Erythroblast (primary cell): ENCODE results near the gene DACT1.

Source experiments
- DNase-seq, 2 experiments: peaks; one replicate each; lab custom pipeline; 2025; lab: John Stamatoyannopoulos, UW
- GATA1 ChIP-seq: IDR thresholded peaks from 2 replicates; pipeline ENCODE4 v1.6.1; 2011; ENCODE audit warnings: low read depth, mild to moderate bottlenecking, control low read depth, low read length, moderate library complexity
- POLR2A ChIP-seq: IDR thresholded peaks from 2 replicates; pipeline ENCODE4 v1.6.1; 2011; ENCODE audit warnings: mild to moderate bottlenecking, low read length

The DACT1 gene

DNA sequence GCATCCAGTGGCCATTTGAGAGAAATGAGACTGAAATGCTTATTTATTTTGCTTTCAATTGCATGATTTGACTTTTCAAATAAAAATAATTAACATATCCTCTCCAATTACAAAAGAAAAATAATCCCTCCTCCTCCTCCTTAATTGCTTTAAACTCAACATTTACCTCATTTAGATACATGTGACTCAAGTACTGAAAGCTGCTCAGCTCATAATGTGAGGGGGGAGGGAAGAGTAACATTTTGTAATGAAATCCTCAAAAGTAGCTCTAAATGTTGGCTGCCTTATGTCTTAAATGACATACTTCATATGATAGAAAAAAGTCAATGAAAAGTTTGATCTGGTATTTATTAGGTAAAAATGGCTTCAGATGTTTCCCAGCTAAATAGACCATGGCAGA lies 29.0 kb downstream of the DACT1 start:
- no peak for DNase-seq
- TF ChIP-seq POLR2A (no peak), GATA1 (no peak)

DNA sequence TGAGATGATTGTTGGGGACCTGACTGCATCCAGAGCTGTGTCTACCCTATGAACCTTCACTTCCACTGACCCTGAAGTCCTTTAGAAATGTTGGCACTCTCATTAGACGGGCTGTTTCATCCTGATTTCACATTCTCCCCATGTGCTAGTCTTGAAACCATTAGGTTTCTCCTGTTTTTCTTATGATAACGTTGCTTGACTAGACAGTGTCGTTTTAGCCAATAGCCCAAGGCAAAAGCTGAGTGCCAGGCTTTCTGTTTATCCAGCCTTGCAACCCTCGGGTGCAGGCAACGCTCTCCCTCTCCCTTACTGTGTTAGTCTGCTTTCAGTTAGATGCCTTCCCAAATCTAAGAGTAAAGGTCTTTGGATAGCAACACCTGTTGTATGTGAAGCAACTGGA lies 30.1 kb downstream of the DACT1 start:
- TF ChIP-seq POLR2A (no peak), GATA1 (no peak)
- no peak for DNase-seq

DNA sequence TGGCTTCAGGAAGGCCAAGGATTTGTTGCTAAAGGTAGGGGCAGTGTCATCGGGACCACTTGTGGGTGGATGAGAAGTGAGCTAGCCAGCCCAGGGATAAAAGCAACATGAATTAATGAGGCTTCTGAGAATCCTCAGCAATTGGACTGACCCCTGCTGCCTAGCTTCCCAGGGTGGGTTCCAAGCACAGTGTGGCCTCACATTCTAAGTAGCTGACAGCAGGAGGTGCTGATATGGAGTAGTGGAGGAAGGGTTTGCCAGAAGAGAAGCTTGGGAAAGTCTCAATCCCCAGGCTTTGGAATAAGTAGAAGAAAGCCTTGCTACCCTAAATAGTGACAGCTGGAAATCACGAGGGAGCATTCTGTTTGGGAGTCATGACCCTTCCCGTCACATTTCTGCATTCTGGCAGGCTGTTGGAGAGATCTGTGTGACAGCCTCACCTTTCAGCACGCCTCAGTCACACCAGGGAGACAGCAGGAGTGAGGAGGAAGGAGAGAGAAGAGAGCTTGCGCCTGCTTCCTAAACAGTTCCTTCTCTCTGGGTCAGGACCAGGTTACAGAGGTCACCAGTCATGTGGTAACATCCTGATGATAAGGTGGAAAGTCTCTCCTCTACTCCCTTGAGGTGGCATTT lies 31.2 kb downstream of the DACT1 start:
- no peak for DNase-seq
- TF ChIP-seq POLR2A (no peak), GATA1 (no peak)

DNA sequence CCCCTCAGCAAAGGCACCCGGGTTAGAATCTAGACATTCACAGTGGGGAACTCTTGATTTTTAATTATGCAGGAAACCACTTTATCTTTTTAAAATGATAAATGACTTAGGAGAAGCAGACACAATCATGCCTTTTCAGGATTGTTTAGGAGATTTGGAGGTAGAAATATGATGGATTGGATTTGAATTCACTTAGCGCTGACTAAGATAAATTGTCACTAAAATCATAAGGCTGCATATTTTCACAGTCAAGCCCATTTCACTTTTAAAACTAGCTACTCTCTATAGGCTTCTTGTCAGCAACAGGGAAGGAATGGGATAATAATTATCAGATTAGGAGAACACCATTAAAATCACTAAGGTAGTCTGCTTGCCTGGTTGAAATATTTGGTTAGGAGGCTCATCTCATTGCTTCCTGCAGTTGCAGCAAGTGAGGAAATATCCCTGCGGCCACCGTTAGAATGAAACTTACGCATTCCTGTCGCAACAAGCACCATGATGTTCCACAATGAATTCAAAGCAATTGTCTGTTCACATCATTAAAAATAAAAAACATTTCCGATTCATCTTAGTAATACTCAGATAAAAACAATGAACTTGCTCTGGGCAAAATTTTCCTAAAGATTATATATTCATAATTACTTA lies 31.9 kb downstream of the DACT1 start:
- DNase-seq: no peak
- TF ChIP-seq POLR2A (no peak), GATA1 (no peak)

DNA sequence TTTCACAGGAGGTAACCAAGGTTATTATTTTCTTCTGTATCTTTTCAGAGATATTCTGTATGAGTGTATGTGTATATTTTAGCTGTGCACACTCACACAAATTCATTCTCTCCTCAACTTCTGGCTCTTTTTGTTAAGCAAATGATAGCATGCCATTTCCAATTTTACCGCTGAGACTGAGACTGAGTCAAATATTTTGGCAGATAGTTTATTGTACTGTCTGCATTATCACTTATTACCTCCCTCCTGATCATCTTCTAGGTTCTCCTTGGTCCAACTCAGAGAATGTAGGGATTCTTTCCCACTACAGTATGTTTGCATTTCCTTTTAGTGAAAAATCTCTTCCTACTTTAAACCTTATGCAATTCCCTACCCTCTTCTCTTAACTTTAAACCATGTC lies 33.3 kb downstream of the DACT1 start:
- no peak for TF ChIP-seq GATA1
- TF ChIP-seq POLR2A: no peak
- DNase-seq: no peak

DNA sequence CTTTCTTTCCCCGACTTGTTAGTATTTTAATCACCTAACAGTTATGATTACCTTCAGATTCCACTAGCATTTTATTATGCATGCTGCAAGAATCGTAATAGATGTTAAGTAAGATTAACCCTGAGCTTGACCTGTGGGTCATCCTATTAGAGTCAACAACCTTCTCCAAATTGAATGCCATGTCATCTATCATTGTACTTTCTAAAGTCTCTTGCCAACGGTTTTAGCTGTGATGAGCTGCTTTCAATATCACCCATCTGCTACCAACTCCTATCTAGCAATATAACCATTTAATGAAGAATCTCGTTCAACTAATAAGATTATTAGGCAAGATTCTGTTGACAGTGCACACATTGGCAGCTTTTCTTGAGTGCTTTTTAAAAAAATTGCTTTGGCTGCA lies 33.7 kb downstream of the DACT1 start:
- no peak for TF ChIP-seq GATA1
- DNase-seq: no peak

DNA sequence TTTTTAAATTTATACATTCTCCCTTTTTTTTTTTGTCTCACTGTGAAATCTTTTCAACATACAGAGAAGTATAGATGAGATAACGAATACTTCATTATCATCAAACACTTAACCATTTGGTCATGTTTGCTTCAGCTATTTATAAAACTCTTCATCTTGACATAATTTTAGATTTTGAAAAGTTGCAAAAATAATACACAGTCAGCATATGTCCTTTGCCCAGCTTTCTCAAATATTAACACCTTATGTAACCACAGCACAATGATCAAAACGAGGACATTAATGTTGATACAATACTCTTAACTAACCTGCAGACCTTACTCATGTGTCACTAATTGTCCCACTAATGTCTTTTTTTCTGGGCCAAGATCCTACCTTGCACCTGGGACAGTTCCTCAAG lies 36.0 kb downstream of the DACT1 start:
- no peak for DNase-seq
- no peak for TF ChIP-seq POLR2A
- no peak for TF ChIP-seq GATA1

DNA sequence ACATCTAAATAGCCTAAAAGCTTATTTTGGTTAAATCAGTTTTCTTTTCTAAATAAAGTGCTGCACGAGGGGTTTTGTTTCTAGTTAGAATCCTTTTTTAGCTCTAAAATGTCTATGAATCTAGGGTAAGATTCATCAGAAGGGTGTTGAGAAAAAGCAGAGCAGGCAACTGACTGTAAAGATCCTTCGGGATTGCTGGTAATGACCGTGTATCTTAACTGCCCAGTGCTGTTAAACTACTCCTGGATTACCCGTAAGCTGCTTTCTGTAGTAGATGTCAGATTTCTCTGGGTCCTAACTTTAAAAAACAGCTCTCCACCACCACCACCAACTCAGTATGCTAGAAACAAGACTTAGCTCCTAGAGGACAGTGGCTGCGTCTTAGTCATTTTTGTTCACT lies 39.2 kb downstream of the DACT1 start:
- TF ChIP-seq GATA1 (no peak), POLR2A (no peak)
- no peak for DNase-seq

DNA sequence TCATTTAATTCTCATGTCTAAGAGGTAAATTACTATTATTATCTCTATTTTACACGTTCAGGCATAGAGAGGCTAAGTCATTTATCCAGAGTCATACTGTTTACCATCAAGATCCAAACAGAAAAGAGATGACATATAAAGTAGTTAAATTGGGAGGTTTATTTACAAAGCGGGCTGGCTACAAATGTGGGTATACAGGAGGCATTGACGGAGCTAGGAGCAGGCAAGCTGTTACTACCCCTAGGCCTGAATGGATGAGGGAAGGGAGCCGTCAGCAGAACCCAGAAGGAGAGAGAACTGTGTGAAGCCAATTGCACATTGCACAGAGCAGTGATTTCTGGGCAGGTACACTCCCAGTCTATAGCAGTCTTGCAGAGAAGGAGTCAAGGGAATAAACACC lies 39.8 kb downstream of the DACT1 start:
- no peak for DNase-seq
- no peak for TF ChIP-seq POLR2A
- TF ChIP-seq GATA1: no peak

DNA sequence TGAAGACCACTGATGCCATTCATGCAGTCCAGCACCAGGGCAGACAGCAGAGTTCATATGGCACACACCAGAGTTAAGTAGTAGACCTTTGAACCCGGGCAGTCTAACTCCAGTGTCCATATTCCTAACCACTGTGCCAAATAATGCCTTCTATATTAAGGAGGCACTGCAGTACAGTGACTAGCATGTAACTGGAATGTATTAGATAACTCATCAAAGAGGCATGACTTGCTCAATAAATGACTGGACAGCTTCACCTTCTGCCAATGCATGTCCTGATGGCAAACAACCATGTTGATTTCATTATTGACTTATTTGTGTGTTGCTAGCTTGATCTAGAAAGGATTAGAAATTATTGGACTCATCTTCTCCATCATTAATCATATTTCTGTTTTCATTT lies 40.2 kb downstream of the DACT1 start:
- no peak for DNase-seq
- TF ChIP-seq POLR2A: no peak
- TF ChIP-seq GATA1: no peak

DNA sequence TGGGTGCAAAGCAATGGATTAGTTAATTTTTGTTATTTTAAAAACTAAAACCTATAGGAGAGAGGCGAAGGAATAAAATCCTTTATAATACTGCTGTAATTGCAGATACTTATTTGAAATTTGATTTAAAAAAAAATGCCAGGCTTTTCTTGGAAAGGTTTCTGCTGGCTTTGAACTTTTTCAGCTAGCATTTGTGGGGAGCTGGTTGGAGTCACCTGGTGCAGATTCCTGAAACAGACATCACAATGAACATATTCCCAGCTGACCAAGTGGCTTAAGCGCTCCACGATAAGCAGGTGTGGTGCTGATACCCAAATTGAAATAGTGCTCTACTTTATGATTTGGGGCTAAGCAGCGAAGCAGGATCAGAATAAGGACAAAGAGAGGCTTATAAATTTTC lies 42.9 kb downstream of the DACT1 start:
- TF ChIP-seq POLR2A (no peak), GATA1 (no peak)
- no peak for DNase-seq

DNA sequence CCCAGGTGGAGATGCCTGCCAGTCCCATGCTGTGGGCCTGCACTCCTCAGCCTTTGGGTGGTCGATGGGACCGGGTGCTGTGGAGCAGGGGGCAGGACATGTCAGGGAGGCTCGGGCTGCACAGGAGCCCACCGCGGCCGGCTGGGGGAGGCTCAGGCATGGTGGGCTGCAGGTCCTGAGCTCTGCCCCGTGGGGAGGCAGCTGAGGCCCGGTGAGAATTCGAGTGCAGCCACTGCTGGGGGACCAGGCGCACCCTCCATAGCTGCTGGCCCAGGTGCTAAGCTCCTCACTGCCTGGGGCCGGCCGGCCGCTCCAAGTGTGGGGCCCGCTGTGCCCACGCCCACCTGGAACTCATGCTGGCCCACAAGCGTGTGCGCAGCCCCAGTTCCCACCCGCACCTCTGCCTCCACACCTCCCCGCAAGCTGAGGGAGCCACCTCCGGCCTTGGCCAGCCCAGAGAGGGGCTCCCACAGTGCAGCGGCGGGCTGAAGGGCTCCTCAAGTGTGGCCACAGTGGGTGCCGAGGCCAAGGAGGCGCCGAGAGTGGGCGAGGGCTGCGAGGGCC lies 49.6 kb downstream of the DACT1 start:
- no peak for TF ChIP-seq POLR2A
- no peak for DNase-seq

DNA sequence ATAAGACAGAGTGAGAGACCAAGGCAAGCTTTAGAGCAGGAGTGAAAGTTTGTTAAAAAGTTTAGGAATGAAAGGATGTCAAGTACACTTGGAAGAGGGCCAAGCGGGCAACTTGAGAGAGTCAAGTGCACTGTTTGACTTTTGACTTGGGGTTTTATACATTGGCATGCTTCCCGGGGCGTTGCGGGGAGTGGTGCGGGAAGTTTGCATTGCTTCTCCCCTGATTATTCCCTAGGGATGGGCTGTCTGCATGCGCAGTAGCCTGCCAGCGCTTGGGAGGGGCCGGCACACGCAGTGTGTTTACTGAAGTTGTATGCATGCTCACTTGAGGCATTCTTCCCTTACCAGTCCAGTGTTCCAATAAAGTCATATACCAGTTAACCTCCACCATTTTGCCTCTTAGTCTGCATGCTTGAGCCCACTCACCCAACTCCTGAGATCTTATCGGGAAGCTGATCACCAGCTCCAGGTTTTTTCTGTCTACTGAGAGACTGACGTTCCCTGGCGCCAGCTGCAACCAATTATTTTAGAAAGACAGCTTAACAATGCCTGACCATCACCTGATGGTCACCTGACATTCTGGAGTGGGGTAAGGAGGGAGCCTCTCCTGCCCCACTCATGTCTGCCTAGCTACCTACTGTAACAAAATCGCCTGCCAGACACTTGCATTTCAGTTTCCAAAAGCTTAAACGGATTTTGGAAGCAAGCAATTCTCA lies 53.2 kb downstream of the DACT1 start:
- DNase-seq: no peak
- TF ChIP-seq POLR2A (no peak), GATA1 (no peak)

DNA sequence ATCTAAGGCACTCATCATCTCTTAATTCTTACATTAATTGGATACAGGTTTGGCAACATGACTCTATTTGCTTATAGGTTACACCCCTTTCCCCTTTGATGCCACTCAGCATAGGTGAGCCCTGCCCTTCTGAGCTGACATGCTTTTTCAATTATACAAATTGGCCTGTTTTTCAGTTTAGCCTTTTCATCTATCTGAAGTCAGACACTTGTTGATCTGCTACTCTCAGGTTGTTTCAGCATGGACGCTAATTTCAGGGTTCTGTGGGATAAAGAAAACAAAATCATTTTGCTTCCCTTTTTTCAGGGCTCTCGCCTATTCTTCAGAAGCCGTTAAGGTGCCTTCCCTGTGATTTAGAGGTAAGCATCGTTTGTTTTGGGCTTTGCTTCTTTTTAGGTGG lies 55.3 kb downstream of the DACT1 start:
- no peak for TF ChIP-seq GATA1
- TF ChIP-seq POLR2A: no peak
- no peak for DNase-seq
